HL-60/S4 treated with phorbol 12-myristate 13-acetate at 8.2 ng/mL for 4 days and 3 days (cell line): ENCODE measurements around the gene MFAP2.

ENCODE experiments used
- in situ Hi-C: fragments of 300-500 bp; cut with MboI; formaldehyde crosslinking; loops from 2 replicates; pipeline ENCODE4 v1.15.0; 2022; ENCODE audit warnings: low sequenced_read_pairs

The MFAP2 gene

GRCh38 chr1:17008208-17008855 is 27.9 kb upstream of the MFAP2 start:
- in situ Hi-C loops = no loop called here

GRCh38 chr1:17007121-17007520 is 26.7 kb upstream of the MFAP2 start:
- in situ Hi-C loops = no loop called here

- in situ Hi-C loops = no loop called here
Measured at GRCh38 chr1:17005365-17005740, 24.9 kb upstream of the MFAP2 start.

GRCh38 chr1:17004466-17005364 is 24.3 kb upstream of the MFAP2 start:
- in situ Hi-C loops = no loop called here

- in situ Hi-C loops = no loop called here
Measured at GRCh38 chr1:17002524-17002902, 22.1 kb upstream of the MFAP2 start.

GRCh38 chr1:17001760-17002523 is 21.5 kb upstream of the MFAP2 start:
- in situ Hi-C loops = no loop called here

- in situ Hi-C loops = no loop called here
Measured at GRCh38 chr1:16999863-17000262, 19.4 kb upstream of the MFAP2 start.

- in situ Hi-C loops = no loop called here
Measured at GRCh38 chr1:16998589-16998988, 18.2 kb upstream of the MFAP2 start.

- in situ Hi-C loops = no loop called here
Measured at GRCh38 chr1:16996845-16997244, 16.4 kb upstream of the MFAP2 start.

GRCh38 chr1:16993521-16994038 is 13.2 kb upstream of the MFAP2 start:
- in situ Hi-C loops = no loop called here

- in situ Hi-C loops = no loop called here
Measured at GRCh38 chr1:16992675-16993074, 12.3 kb upstream of the MFAP2 start.

- in situ Hi-C loops = no loop called here
Measured at GRCh38 chr1:16992102-16992501, 11.7 kb upstream of the MFAP2 start.

GRCh38 chr1:16991571-16991970 is 11.2 kb upstream of the MFAP2 start:
- in situ Hi-C loops = no loop called here

GRCh38 chr1:16989676-16990391 is 9.4 kb upstream of the MFAP2 start:
- in situ Hi-C loops = no loop called here

- in situ Hi-C loops = no loop called here
Measured at GRCh38 chr1:16988210-16988609, 7.8 kb upstream of the MFAP2 start.

GRCh38 chr1:16986962-16987361 is 6.5 kb upstream of the MFAP2 start:
- in situ Hi-C loops = no loop called here

GRCh38 chr1:16986560-16986959 is 6.1 kb upstream of the MFAP2 start:
- in situ Hi-C loops = no loop called here

GRCh38 chr1:16986113-16986512 is 5.7 kb upstream of the MFAP2 start:
- in situ Hi-C loops = no loop called here

- in situ Hi-C loops = no loop called here
Measured at GRCh38 chr1:16984717-16985116, 4.3 kb upstream of the MFAP2 start.

GRCh38 chr1:16983649-16984048 is 3.2 kb upstream of the MFAP2 start:
- in situ Hi-C loops = no loop called here

- in situ Hi-C loops = no loop called here
Measured at GRCh38 chr1:16982902-16983301, 2.5 kb upstream of the MFAP2 start.
